NCI-H82 treated with DMSO at 0.1 percent for 48 hours (cell line): Measurements from ENCODE around the gene CWC27.
"Not testable (repeated sequence)": the region's sequence is repeated elsewhere in the genome, so short reads cannot be mapped to it uniquely, and the experiment has no call there.

Source experiments
- DNase-seq: peaks from one replicate; lab custom pipeline; 2025; ENCODE audit not compliant: unreplicated experiment; lab: John Stamatoyannopoulos, UW

Gene CWC27

GRCh38 chr5:64786372-64786771 lies 17.6 kb downstream of the CWC27 start:
- DNase-seq: no peak

GRCh38 chr5:64788156-64788555 lies 19.4 kb downstream of the CWC27 start:
- DNase-seq: no peak

GRCh38 chr5:64789457-64789856 lies 20.7 kb downstream of the CWC27 start:
- DNase-seq: no peak

GRCh38 chr5:64790210-64790609 lies 21.5 kb downstream of the CWC27 start:
- DNase-seq: no peak

- DNase-seq: no peak
These were observed 23.7 kb downstream of the CWC27 start for GRCh38 chr5:64792469-64792868.

- DNase-seq: no peak
These were observed 25.5 kb downstream of the CWC27 start for GRCh38 chr5:64794053-64794770.

- DNase-seq: no peak
These were observed 27.6 kb downstream of the CWC27 start for GRCh38 chr5:64796301-64796700.

GRCh38 chr5:64800926-64801325 lies 32.2 kb downstream of the CWC27 start:
- no peak for DNase-seq

GRCh38 chr5:64806537-64806936 lies 37.8 kb downstream of the CWC27 start:
- DNase-seq: no peak

GRCh38 chr5:64807520-64807919 lies 38.8 kb downstream of the CWC27 start:
- DNase-seq: no peak

- DNase-seq: peak; percentile 8
These were observed 42.4 kb downstream of the CWC27 start for GRCh38 chr5:64811050-64811640.

- DNase-seq: no peak
These were observed 45.3 kb downstream of the CWC27 start for GRCh38 chr5:64814073-64814472.

GRCh38 chr5:64818245-64818644 lies 49.5 kb downstream of the CWC27 start:
- DNase-seq: no peak

- DNase-seq: not testable (repeated sequence)
These were observed 50.6 kb downstream of the CWC27 start for GRCh38 chr5:64819345-64819744.

GRCh38 chr5:64822320-64822719 lies 53.6 kb downstream of the CWC27 start:
- no peak for DNase-seq

- DNase-seq: no peak
These were observed 57.8 kb downstream of the CWC27 start for GRCh38 chr5:64826541-64826940.

- DNase-seq: no peak
These were observed 59.0 kb downstream of the CWC27 start for GRCh38 chr5:64827703-64828102.

- DNase-seq: not testable (repeated sequence)
These were observed 61.9 kb downstream of the CWC27 start for GRCh38 chr5:64830650-64831049.

GRCh38 chr5:64831996-64832395 lies 63.3 kb downstream of the CWC27 start:
- DNase-seq: no peak

- DNase-seq: no peak
These were observed 65.3 kb downstream of the CWC27 start for GRCh38 chr5:64834037-64834436.

GRCh38 chr5:64834611-64835010 lies 65.9 kb downstream of the CWC27 start:
- peak; percentile 4 for DNase-seq

- no peak for DNase-seq
These were observed 66.5 kb downstream of the CWC27 start for GRCh38 chr5:64835266-64835665.
